ENCODE measurements around the gene ZHX3. TPM values are rescaled to one million over a fixed set of nuclear protein-coding genes. Genes with fewer than 3 reads are reported as not detected.

The ZHX3 gene
- total RNA-seq, 6 experiments from 2014 or later: 17.6 to 47.4 (median 26.2) TPM

DNA sequence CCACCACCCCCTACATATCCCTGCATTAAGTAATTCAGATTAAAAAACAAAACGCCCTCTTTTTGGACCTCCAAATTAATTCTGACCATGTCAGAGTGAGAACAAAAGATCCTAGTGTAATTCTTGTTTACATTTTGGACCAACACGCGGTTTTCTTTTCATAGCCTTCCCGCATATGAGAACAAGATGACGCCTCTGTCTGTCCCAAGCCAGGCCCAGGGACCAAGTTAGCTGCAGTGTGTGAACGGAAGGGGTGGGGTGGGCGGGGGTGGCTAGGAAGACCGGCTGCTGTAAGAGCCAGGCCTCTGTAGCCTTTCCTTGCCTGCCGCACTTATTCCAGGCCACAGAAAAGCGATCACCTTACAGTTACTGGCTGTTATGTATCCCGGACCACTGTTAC is 112.2 kb downstream of the ZHX3 start:
- 98% methylated on average over 10 of the region's 11 CpGs for WGBS (ENCODE audit: insufficient coverage, low coverage, low lambda C conversion rate, missing lambda C conversion rate)
- Histone ChIP-seq H3K27ac (no peak overlapping the region), H3K27me3 (no peaks in the 10 kb centered on the region), H3K36me3 (peaks cover 0 to 20% (median 6%) of the 10 kb centered on the region in 4 donors), H3K4me3 (no peak overlapping the region), H3K4me1 (no peaks in the 10 kb centered on the region), H3K9me3 (no peaks in the 10 kb centered on the region)
- TF ChIP-seq, protein P1, sequence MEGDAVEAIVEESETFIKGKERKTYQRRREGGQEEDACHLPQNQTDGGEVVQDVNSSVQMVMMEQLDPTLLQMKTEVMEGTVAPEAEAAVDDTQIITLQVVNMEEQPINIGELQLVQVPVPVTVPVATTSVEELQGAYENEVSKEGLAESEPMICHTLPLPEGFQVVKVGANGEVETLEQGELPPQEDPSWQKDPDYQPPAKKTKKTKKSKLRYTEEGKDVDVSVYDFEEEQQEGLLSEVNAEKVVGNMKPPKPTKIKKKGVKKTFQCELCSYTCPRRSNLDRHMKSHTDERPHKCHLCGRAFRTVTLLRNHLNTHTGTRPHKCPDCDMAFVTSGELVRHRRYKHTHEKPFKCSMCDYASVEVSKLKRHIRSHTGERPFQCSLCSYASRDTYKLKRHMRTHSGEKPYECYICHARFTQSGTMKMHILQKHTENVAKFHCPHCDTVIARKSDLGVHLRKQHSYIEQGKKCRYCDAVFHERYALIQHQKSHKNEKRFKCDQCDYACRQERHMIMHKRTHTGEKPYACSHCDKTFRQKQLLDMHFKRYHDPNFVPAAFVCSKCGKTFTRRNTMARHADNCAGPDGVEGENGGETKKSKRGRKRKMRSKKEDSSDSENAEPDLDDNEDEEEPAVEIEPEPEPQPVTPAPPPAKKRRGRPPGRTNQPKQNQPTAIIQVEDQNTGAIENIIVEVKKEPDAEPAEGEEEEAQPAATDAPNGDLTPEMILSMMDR (IDR thresholded peaks at IDR 0.05): no peak
- no peak for TF ChIP-seq POLR2A (IDR thresholded peaks at IDR 0.05)
- DNase-seq (no peak), ATAC-seq (no peak)
- intact Hi-C loops (cut with DNase I): no loop called here

DNA sequence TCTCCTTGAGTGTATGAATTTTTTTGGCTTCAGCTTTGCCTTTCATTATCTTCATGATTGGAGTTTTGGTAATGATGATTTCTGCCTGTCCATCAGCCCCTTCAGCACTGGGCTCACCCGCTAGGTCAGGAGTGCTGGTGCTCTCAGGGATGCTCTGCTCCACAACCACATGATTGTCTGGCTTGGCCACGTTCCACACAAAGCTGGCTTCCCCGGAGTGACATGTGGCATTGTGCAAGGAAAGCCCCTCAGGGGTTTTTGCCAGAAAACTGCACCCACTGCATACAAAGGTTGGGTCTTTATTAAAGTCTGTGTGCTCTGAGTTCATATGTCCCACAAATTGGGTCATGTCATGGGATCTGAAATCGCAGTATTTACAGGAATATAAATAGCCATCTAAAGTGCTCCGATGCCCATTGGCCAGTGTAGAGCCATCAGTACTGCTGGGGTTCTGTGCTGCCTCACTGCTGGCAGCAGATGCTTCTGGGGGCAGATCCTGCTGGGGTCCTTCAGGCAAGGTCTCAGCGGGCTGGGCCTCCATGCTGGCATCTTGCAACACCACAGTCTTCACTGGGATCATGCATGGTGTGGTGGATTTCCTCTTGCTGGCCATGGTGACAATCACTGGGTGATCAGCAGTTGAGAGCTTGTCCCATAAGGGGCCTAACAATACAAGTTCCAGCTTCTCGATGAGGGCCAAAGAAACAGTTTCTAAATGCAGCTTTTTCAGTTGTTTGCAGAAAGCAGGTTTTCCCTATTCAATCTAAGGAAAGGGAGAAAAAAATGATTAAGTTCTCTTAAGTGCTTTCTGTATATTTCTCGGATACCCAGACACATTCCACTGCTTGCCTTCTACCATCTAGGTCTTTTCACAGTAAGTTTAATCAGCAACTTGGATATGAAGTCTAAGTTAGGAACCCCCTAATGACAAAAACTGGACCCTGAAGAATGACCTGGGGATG is 112.9 kb downstream of the ZHX3 start:
- TF ChIP-seq, protein P1 (IDR thresholded peaks at IDR 0.05): no peak
- no peak for TF ChIP-seq POLR2A (IDR thresholded peaks at IDR 0.05)
- WGBS (ENCODE audit: insufficient coverage, low coverage, low lambda C conversion rate, missing lambda C conversion rate): 88% methylated on average over 6 of the region's 8 CpGs
- Histone ChIP-seq H3K9me3 (no peaks in the 10 kb centered on the region), H3K4me3 (no peak overlapping the region), H3K27me3 (no peaks in the 10 kb centered on the region), H3K4me1 (no peaks in the 10 kb centered on the region), H3K27ac (no peak overlapping the region), H3K36me3 (peaks cover 0 to 20% (median 6%) of the 10 kb centered on the region in 4 donors)
- intact Hi-C loops (cut with DNase I): no loop called here
- DNase-seq (no peak), ATAC-seq (peak in 1 of 4 donors; percentile 16)

DNA sequence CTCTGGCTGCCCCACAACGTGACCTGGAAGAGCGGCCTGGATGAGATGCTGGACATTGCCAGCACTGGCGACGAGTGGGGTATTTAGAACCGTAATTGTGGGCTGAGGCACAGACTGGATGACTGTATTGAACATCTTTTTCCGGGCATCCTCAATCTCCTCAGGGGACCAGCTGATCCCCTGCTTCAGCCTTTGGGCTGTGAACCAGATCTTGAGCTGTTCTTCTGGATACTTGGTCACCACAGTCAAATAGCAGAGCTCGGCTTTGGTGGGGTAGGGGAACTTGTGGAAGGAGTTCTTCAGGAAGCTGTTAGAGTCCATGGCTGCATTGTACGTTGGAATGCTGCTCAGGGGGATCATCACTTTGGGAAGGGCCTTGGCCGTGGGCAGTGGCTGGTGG is 113.9 kb downstream of the ZHX3 start:
- Histone ChIP-seq H3K4me1 (no peaks in the 10 kb centered on the region), H3K27ac (no peak overlapping the region), H3K27me3 (no peaks in the 10 kb centered on the region), H3K36me3 (peaks cover 0 to 20% (median 6%) of the 10 kb centered on the region in 4 donors), H3K4me3 (no peak overlapping the region), H3K9me3 (no peaks in the 10 kb centered on the region)
- DNase-seq: no peak
- TF ChIP-seq, protein P1 (IDR thresholded peaks at IDR 0.05): no peak
- no peak for TF ChIP-seq POLR2A (IDR thresholded peaks at IDR 0.05)
- intact Hi-C loops (cut with DNase I): no loop called here
- ATAC-seq: no peak
- no CpG with 5 or more reads among the region's 9 CpGs for WGBS (ENCODE audit: insufficient coverage, low coverage, low lambda C conversion rate, missing lambda C conversion rate)

DNA sequence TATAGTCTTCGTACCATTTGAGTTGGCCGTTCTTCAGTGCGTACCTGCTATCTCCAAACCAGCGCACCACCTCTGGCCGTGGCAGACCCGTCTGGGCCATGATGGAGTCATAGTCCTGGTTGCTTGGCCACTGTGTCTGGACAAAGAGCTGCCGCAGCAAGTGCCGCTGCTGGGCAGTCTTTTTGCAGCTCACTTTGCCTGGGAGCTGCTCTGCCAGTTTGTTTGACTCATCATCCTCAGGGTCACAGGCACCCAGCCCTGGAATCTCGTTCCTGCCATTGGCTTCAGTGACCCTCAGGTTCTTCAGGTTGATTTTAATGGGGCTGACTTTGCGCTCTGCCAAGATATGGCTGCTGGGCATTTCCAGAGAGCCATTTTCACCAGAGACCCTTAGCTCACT is 115.1 kb downstream of the ZHX3 start:
- Histone ChIP-seq H3K27ac (no peak overlapping the region), H3K4me1 (no peaks in the 10 kb centered on the region), H3K36me3 (peaks cover 0 to 20% (median 6%) of the 10 kb centered on the region in 4 donors), H3K4me3 (no peak overlapping the region), H3K27me3 (no peaks in the 10 kb centered on the region), H3K9me3 (no peaks in the 10 kb centered on the region)
- ATAC-seq (peak in 1 of 4 donors; percentile 24), DNase-seq (no peak)
- intact Hi-C loops (cut with DNase I): no loop called here
- TF ChIP-seq POLR2A (IDR thresholded peaks at IDR 0.05): no peak
- TF ChIP-seq, protein P1 (IDR thresholded peaks at IDR 0.05): no peak
- WGBS (ENCODE audit: insufficient coverage, low coverage, low lambda C conversion rate, missing lambda C conversion rate): 94% methylated on average over 2 of the region's 10 CpGs

All from right lobe of liver (tissue), 6 donors.